Mammary epithelial cell (primary cell): ENCODE results near the gene PRAF2.

Experiments used
- EZH2 ChIP-seq: IDR thresholded peaks from 2 replicates; pipeline ENCODE4 v1.6.1; 2012; ENCODE audit warnings: low read length, inconsistent platforms, borderline replicate concordance
- TF ChIP-seq, protein P1 (sequence below), 2 donors: IDR thresholded peaks in 1 of 2; conservative IDR thresholded peaks in 1 of 2; 2 replicates each; pipeline ENCODE4 v1.5.1; 2011 to 2012; ENCODE audit warnings: inconsistent platforms in 2 of 2, low read length in 2 of 2, mild to moderate bottlenecking in 2 of 2, control low read depth in 1 of 2, low read depth in 1 of 2; ENCODE audit not compliant: insufficient read depth in 1 of 2; ENCODE audit errors: extremely low read depth in 1 of 2

DNA sequence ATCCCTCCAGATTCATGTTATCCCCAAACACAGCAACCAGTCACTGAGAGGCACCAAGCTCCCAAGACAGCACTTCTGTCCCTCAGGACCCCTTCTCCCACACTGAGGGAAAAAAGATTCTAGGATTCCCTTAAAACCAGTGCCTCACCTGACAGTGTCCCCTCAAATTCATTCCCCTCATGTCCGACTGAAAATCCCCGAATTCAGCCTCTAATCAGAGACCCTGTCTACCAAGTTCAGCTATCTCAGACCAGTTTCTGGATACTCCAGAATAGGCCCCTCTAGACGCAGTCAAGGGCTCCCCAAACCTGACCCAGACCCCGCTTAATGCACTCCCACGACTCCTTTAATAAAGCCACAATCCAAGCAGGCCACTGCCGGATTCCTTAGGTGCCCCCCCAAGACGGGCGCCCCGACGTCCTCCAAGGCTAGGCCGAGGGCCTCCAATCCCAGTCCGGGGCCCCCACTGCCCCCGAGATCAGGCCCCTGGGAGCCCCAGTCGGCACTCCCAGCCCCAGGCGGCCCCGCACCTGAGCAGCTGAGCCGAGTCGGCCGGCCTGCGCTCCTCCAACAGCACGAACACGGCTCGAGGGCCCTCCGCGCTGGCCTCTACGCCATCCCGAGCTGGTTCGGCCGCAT is 31.1 kb downstream of the PRAF2 start:
- TF ChIP-seq, protein P1, sequence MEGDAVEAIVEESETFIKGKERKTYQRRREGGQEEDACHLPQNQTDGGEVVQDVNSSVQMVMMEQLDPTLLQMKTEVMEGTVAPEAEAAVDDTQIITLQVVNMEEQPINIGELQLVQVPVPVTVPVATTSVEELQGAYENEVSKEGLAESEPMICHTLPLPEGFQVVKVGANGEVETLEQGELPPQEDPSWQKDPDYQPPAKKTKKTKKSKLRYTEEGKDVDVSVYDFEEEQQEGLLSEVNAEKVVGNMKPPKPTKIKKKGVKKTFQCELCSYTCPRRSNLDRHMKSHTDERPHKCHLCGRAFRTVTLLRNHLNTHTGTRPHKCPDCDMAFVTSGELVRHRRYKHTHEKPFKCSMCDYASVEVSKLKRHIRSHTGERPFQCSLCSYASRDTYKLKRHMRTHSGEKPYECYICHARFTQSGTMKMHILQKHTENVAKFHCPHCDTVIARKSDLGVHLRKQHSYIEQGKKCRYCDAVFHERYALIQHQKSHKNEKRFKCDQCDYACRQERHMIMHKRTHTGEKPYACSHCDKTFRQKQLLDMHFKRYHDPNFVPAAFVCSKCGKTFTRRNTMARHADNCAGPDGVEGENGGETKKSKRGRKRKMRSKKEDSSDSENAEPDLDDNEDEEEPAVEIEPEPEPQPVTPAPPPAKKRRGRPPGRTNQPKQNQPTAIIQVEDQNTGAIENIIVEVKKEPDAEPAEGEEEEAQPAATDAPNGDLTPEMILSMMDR (conservative IDR thresholded peaks at IDR 0.05 in 1 of 2, IDR thresholded peaks at IDR 0.05 in 1 of 2; ENCODE audit: extremely low read depth in 1 of 2, insufficient read depth in 1 of 2, low read depth in 1 of 2, low read length in 2 of 2), result no peak
- TF ChIP-seq EZH2, result no peak
